Medulla oblongata (tissue), 1 donor: Measurements from ENCODE around the gene CLTCL1.
"Not testable (repeated sequence)": the region's sequence is repeated elsewhere in the genome, so short reads cannot be mapped to it uniquely, and the experiment has no call there.

ENCODE experiments used
- DNase-seq: peaks from one replicate; pipeline ENCODE4 v3.0.0-alpha.2; 2015; ENCODE audit errors: extremely low spot score

Gene CLTCL1

GRCh38 chr22:19218541-19219233 lies 72.8 kb downstream of the CLTCL1 start:
- DNase-seq: no peak

- DNase-seq: no peak
These were observed 74.9 kb downstream of the CLTCL1 start for GRCh38 chr22:19216579-19216978.

- DNase-seq: no peak
These were observed 76.2 kb downstream of the CLTCL1 start for GRCh38 chr22:19215360-19215759.

GRCh38 chr22:19214078-19214473 lies 77.4 kb downstream of the CLTCL1 start:
- DNase-seq: no peak

- peak; percentile 58 for DNase-seq
These were observed 78.0 kb downstream of the CLTCL1 start for GRCh38 chr22:19213442-19214077.

GRCh38 chr22:19213001-19213400 lies 78.5 kb downstream of the CLTCL1 start:
- peak; percentile 4 for DNase-seq

- no peak for DNase-seq
These were observed 79.1 kb downstream of the CLTCL1 start for GRCh38 chr22:19212302-19212870.

GRCh38 chr22:19210188-19210587 lies 81.3 kb downstream of the CLTCL1 start:
- no peak for DNase-seq

GRCh38 chr22:19208287-19208847 lies 83.2 kb downstream of the CLTCL1 start:
- DNase-seq: no peak

- no peak for DNase-seq
These were observed 83.6 kb downstream of the CLTCL1 start for GRCh38 chr22:19207884-19208283.

- no peak for DNase-seq
These were observed 84.1 kb downstream of the CLTCL1 start for GRCh38 chr22:19207401-19207808.

- DNase-seq: no peak
These were observed 85.2 kb downstream of the CLTCL1 start for GRCh38 chr22:19206287-19206686.

GRCh38 chr22:19204640-19205039 lies 86.9 kb downstream of the CLTCL1 start:
- DNase-seq: no peak

GRCh38 chr22:19203834-19204233 lies 87.7 kb downstream of the CLTCL1 start:
- DNase-seq: no peak

GRCh38 chr22:19202799-19203186 lies 88.7 kb downstream of the CLTCL1 start:
- not testable (repeated sequence) for DNase-seq

- DNase-seq: no peak
These were observed 89.4 kb downstream of the CLTCL1 start for GRCh38 chr22:19201869-19202798.

- DNase-seq: no peak
These were observed 90.2 kb downstream of the CLTCL1 start for GRCh38 chr22:19201130-19201868.

GRCh38 chr22:19199479-19199878 lies 92.0 kb downstream of the CLTCL1 start:
- no peak for DNase-seq

- DNase-seq: no peak
These were observed 93.3 kb downstream of the CLTCL1 start for GRCh38 chr22:19197997-19198865.
